ENCODE data around the gene ALDH1L2.

The ALDH1L2 gene

GRCh38 chr12:105083031-105083430 lies 1.2 kb downstream of the ALDH1L2 start:
- no peak for DNase-seq

GRCh38 chr12:105078712-105079570 lies 5.3 kb downstream of the ALDH1L2 start:
- no peak for DNase-seq

- DNase-seq = no peak
These were observed 6.8 kb downstream of the ALDH1L2 start for GRCh38 chr12:105077435-105077834.

GRCh38 chr12:105076913-105077312 lies 7.3 kb downstream of the ALDH1L2 start:
- no peak for DNase-seq

GRCh38 chr12:105076098-105076497 lies 8.2 kb downstream of the ALDH1L2 start:
- no peak for DNase-seq

- DNase-seq = no peak
These were observed 11.3 kb downstream of the ALDH1L2 start for GRCh38 chr12:105072888-105073488.

- no peak for DNase-seq
These were observed 12.3 kb downstream of the ALDH1L2 start for GRCh38 chr12:105071981-105072380.

GRCh38 chr12:105069936-105070702 lies 14.1 kb downstream of the ALDH1L2 start:
- no peak for DNase-seq

- no peak for DNase-seq
These were observed 16.7 kb downstream of the ALDH1L2 start for GRCh38 chr12:105067511-105068031.

- no peak for DNase-seq
These were observed 19.6 kb downstream of the ALDH1L2 start for GRCh38 chr12:105064564-105065178.

GRCh38 chr12:105060715-105061378 lies 23.4 kb downstream of the ALDH1L2 start:
- DNase-seq = no peak

GRCh38 chr12:105057174-105057573 lies 27.1 kb downstream of the ALDH1L2 start:
- DNase-seq = no peak

GRCh38 chr12:105053116-105053572 lies 31.1 kb downstream of the ALDH1L2 start:
- peak; percentile 17 for DNase-seq

- DNase-seq = no peak
These were observed 32.3 kb downstream of the ALDH1L2 start for GRCh38 chr12:105051981-105052380.

- DNase-seq = no peak
These were observed 35.9 kb downstream of the ALDH1L2 start for GRCh38 chr12:105048315-105048714.

- DNase-seq = no peak
These were observed 37.0 kb downstream of the ALDH1L2 start for GRCh38 chr12:105047308-105047707.

- no peak for DNase-seq
These were observed 43.1 kb downstream of the ALDH1L2 start for GRCh38 chr12:105041186-105041585.

- no peak for DNase-seq
These were observed 43.8 kb downstream of the ALDH1L2 start for GRCh38 chr12:105040476-105040875.

- DNase-seq = no peak
These were observed 47.2 kb downstream of the ALDH1L2 start for GRCh38 chr12:105036937-105037649.

- DNase-seq = no peak
These were observed 50.4 kb downstream of the ALDH1L2 start for GRCh38 chr12:105033851-105034250.

- DNase-seq = no peak
These were observed 51.4 kb downstream of the ALDH1L2 start for GRCh38 chr12:105032703-105033357.

All from DMS 273 treated with DMSO at 0.1 percent for 48 hours (cell line).